ENCODE results near the gene C1GALT1C1L.

DNA sequence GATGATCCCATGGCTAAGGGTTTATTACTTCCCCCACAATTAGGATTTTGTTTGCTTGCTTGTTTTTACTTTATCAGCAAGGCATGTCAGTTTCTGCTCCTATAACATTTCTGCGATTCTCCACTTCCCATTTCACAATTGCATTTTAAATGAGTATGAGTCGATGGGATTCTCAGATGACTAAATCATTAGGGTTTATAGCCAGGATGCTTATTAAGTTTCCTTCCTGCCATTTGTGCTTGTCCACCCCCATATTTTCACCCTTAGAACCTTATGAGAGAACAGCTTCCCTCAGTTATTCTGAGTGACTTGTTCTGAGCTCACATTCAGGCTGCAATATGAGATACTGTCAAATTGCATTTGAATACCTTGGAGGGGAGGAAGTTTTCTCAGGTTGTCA lies 37.9 kb upstream of the C1GALT1C1L start:
- TF ChIP-seq POLR2A (IDR thresholded peaks at IDR 0.05; ENCODE audit: low read length) (no peak), GATA1 (IDR thresholded peaks at IDR 0.05; ENCODE audit: low read depth, low read length) (no peak)

All from erythroblast (primary cell).